H1 (cell line): ENCODE measurements around the gene FN3KRP. TPM values are rescaled to one million over a fixed set of nuclear protein-coding genes. Genes with fewer than 3 reads are reported as not detected.

ENCODE experiments used
- CHD1 ChIP-seq: IDR thresholded peaks from 2 replicates; pipeline ENCODE4 v1.6.1; 2012; ENCODE audit warnings: low read depth, low read length, improper control_type of control experiment
- CHD2 ChIP-seq: IDR thresholded peaks from 2 replicates; pipeline ENCODE4 v1.6.1; 2012; ENCODE audit warnings: low read length, improper control_type of control experiment
- CHD7 ChIP-seq: fragments of 300-600 bp; sonication (generic); IDR thresholded peaks from 2 replicates; pipeline ENCODE4 v1.7.1; 2012; ENCODE audit warnings: low read length, moderate library complexity, mild to moderate bottlenecking, inconsistent platforms; ENCODE audit not compliant: insufficient replicate concordance
- E2F6 ChIP-seq: IDR thresholded peaks from 2 replicates; pipeline ENCODE4 v1.6.1; 2012; ENCODE audit warnings: inconsistent platforms
- EP300 ChIP-seq, 2 experiments: IDR thresholded peaks; 1 replicate in 1 of 2; 2 replicates in 1 of 2; pipeline ENCODE4 v1.6.1; 2011 to 2012; ENCODE audit warnings: low read depth in 2 of 2, low read length in 2 of 2, mild to moderate bottlenecking in 2 of 2, borderline replicate concordance in 1 of 2, inconsistent platforms in 1 of 2, moderate library complexity in 1 of 2
- GTF2F1 ChIP-seq: IDR thresholded peaks from 2 replicates; pipeline ENCODE4 v1.6.1; 2012; ENCODE audit warnings: low read depth, low read length, improper control_type of control experiment, borderline replicate concordance
- NANOG ChIP-seq: IDR thresholded peaks from 2 replicates; pipeline ENCODE4 v1.6.1; 2011; ENCODE audit warnings: low read length, low read depth, mild to moderate bottlenecking, inconsistent platforms; ENCODE audit not compliant: insufficient read depth, poor library complexity, severe bottlenecking
- SAP30 ChIP-seq: fragments of 300-600 bp; sonication (generic); IDR thresholded peaks from 2 replicates; pipeline ENCODE4 v1.7.1; 2012; ENCODE audit warnings: low read length, moderate library complexity, mild to moderate bottlenecking, inconsistent platforms; ENCODE audit not compliant: insufficient read depth, insufficient replicate concordance
- SRF ChIP-seq: IDR thresholded peaks from 2 replicates; pipeline ENCODE4 v1.6.1; 2011; ENCODE audit warnings: mild to moderate bottlenecking, low read depth, low read length, moderate library complexity
- polyA plus RNA-seq, 7 experiments: library from polyadenylated mRNA; depleted of rRNA in 3 of 7; stranded (reverse) in 5 of 7; unstranded in 2 of 7; fragments of >200 nt in 5 of 7; fragments of 200-250 nt in 2 of 7; gene quantifications; 1 replicate in 5 of 7; 2 replicates in 1 of 7; 4 replicates in 1 of 7; pipeline versions ENCODE4 v1.2.1 to v1.2.3, GENCODE V29; 2011 to 2013; ENCODE audit warnings: missing spikeins in 2 of 7, mixed read lengths in 2 of 7
- total RNA-seq: library from RNA; stranded (reverse); fragmentation: NEBNext Ultra II Directional; extraction: Animal tissue kit (Norgen Biotek cat#: 25700); gene quantifications from 2 replicates; pipeline ENCODE4 v1.2.1, GENCODE V29; 2021

Gene FN3KRP
- total and polyA plus RNA-seq, 2 of the 8 experiments (the other 6 are each of a cell fraction or from before 2014, with no cell fraction given) = 18.1 to 21.4 TPM

GRCh38 chr17:82726427-82726826 is 9.9 kb downstream of the FN3KRP start (continued):
- TF ChIP-seq CHD7 (no peak), E2F6 (no peak), EP300 (IDR thresholded peaks at IDR 0.05; ENCODE audit: borderline replicate concordance in 1 of 2, low read depth in 2 of 2, low read length in 2 of 2) (no peak), CHD1 (no peak), SAP30 (no peak), SRF (no peak), GTF2F1 (no peak), CHD2 (no peak), NANOG (no peak)
